GM12878 (cell line): ENCODE measurements around the gene FLAD1. TPM values are rescaled to one million over a fixed set of nuclear protein-coding genes. Genes with fewer than 3 reads are reported as not detected.

Source experiments
- ATF3 ChIP-seq: IDR thresholded peaks from 2 replicates; pipeline ENCODE4 v1.6.1; 2011; ENCODE audit warnings: low read depth, mild to moderate bottlenecking, low read length, moderate library complexity, borderline replicate concordance; ENCODE audit errors: extremely low read depth
- EZH2 ChIP-seq: IDR thresholded peaks from 2 replicates; pipeline ENCODE4 v1.6.1; 2012; ENCODE audit warnings: low read depth, mild to moderate bottlenecking, control low read depth, inconsistent platforms, low read length, borderline replicate concordance; ENCODE audit not compliant: control insufficient read depth
- GATAD2B ChIP-seq: fragments of 450-650 bp; conservative IDR thresholded peaks from 2 replicates; pipeline ENCODE4 v1.6.1; 2017; ENCODE audit warnings: low read depth, mild to moderate bottlenecking, moderate library complexity
- IKZF1 ChIP-seq: fragments of 450-650 bp; conservative IDR thresholded peaks from 2 replicates; pipeline ENCODE4 v1.6.1; 2017; ENCODE audit warnings: antibody characterized with exemption, mild to moderate bottlenecking
- IRF4 ChIP-seq: IDR thresholded peaks from 2 replicates; pipeline ENCODE4 v1.6.1; 2011; ENCODE audit warnings: low read depth, low read length
- JUNB ChIP-seq: IDR thresholded peaks from 2 replicates; pipeline ENCODE4 v1.6.1; 2016; ENCODE audit warnings: antibody characterized with exemption, mild to moderate bottlenecking
- MEF2B ChIP-seq: fragments of 450-650 bp; IDR thresholded peaks from 2 replicates; pipeline ENCODE4 v1.6.1; 2018; ENCODE audit warnings: mild to moderate bottlenecking, moderate library complexity; ENCODE audit not compliant: partially characterized antibody, poor library complexity, severe bottlenecking
- MTA2 ChIP-seq: fragments of 450-650 bp; IDR thresholded peaks from 2 replicates; pipeline ENCODE4 v1.6.1; 2016; ENCODE audit warnings: low read depth, mild to moderate bottlenecking, moderate library complexity
- MTA3 ChIP-seq: IDR thresholded peaks from 2 replicates; pipeline ENCODE4 v1.6.1; 2012; ENCODE audit warnings: low read length, inconsistent platforms, borderline replicate concordance
- MYC ChIP-seq: IDR thresholded peaks from 2 replicates; pipeline ENCODE4 v1.6.1; 2011; ENCODE audit warnings: mild to moderate bottlenecking, low read length, moderate library complexity, inconsistent platforms; ENCODE audit not compliant: insufficient read depth, insufficient replicate concordance, insufficient read length, severe bottlenecking
- NR2C1 ChIP-seq: fragments of 450-650 bp; IDR thresholded peaks from 2 replicates; pipeline ENCODE4 v1.6.1; 2017; ENCODE audit warnings: antibody characterized with exemption, mild to moderate bottlenecking, moderate library complexity
- PBX3 ChIP-seq: IDR thresholded peaks from 2 replicates; pipeline ENCODE4 v1.6.1; 2011; ENCODE audit warnings: mild to moderate bottlenecking, low read depth, low read length, moderate library complexity; ENCODE audit not compliant: insufficient replicate concordance
- PRDM15 ChIP-seq: fragments of 450-650 bp; formaldehyde crosslinking; IDR thresholded peaks from 2 replicates; pipeline ENCODE4 v1.4.0; 2020; ENCODE audit warnings: mild to moderate bottlenecking, moderate library complexity
- SMAD5 ChIP-seq: IDR thresholded peaks from 2 replicates; pipeline ENCODE4 v1.6.1; 2016; ENCODE audit warnings: antibody characterized with exemption, low read depth
- SPI1 ChIP-seq: IDR thresholded peaks from 2 replicates; pipeline ENCODE4 v1.6.1; 2011; ENCODE audit warnings: low read depth, mild to moderate bottlenecking, low read length, moderate library complexity, borderline replicate concordance; ENCODE audit not compliant: insufficient read depth
- TBL1XR1 ChIP-seq: IDR thresholded peaks from 2 replicates; pipeline ENCODE4 v1.6.1; 2012; ENCODE audit warnings: low read depth, low read length, improper control_type of control experiment
- TCF7 ChIP-seq: IDR thresholded peaks from 2 replicates; pipeline ENCODE4 v1.6.1; 2014; ENCODE audit warnings: antibody characterized with exemption, borderline replicate concordance
- USF1 ChIP-seq: IDR thresholded peaks from 2 replicates; pipeline ENCODE4 v1.6.1; 2011; ENCODE audit warnings: borderline replicate concordance, low read depth, mild to moderate bottlenecking, moderate library complexity, mixed read lengths, low read length; ENCODE audit not compliant: insufficient read depth; ENCODE audit errors: extremely low read length
- polyA plus RNA-seq, 11 experiments: library from polyadenylated mRNA; depleted of rRNA in 4 of 11; unstranded in 6 of 11; stranded (reverse) in 5 of 11; fragments of >200 nt; fragmentation: Nextera tagmentation in 4 of 11; fragmentation: Illumina TruSeq in 1 of 11; extraction: Ambion mirVana in 4 of 11; extraction: Trizol in 1 of 11; gene quantifications; 1 replicate in 1 of 11; 2 replicates in 10 of 11; pipeline versions ENCODE4 v1.2.1 to v1.2.3, GENCODE V29; 2011 to 2016; ENCODE audit warnings: inconsistent platforms in 2 of 11, missing spikeins in 2 of 11, low read depth in 1 of 11
- total RNA-seq, 4 experiments: library from RNA; depleted of rRNA in 3 of 4; stranded (reverse); fragments of >200 nt in 3 of 4; fragmentation: Illumina TruSeq in 1 of 4; extraction: Trizol in 1 of 4; gene quantifications; 2 replicates each; pipeline versions ENCODE4 v1.2.1 to v1.2.3, GENCODE V29; 2013 to 2021
- TF ChIP-seq, protein P1 (sequence below): IDR thresholded peaks from 2 replicates; pipeline ENCODE4 v1.6.1; 2012; ENCODE audit warnings: low read depth, low read length, improper control_type of control experiment

FLAD1 gene
- total and polyA plus RNA-seq, 10 of the 15 experiments (the other 5 are each of a cell fraction or from before 2014, with no cell fraction given), result 22.9 to 93.4 (median 56.6) TPM

DNA sequence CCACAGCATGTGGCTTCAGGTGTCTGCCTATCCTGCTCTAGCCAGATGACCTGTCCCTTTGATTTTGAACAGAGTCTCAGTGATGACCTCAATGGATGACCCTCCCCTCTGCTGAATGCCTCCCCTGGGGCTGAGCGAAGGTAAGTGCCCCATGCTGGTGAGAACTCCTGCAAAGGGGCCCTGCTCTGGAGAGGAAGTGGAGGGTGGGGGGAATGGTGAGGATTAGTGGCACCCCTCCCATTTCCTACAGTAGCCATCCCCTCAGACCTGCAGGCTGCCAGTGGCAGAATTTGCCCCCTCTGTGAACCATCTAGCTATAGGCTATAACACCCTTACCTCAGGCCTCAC lies 43.0 kb upstream of the FLAD1 start (continued):
- TF ChIP-seq JUNB (no peak), IRF4 (no peak), TBL1XR1 (no peak), PRDM15 (CRISPR knock-in tag) (no peak), MYC (no peak), PBX3 (no peak), USF1 (no peak), MTA3 (no peak), IKZF1 (0 out of 2 replicates have a peak, but pooled peaks have one; percentile 7), TCF7 (no peak), SPI1 (peak; percentile 48; the same call in 1 of the 2 replicates), ATF3 (no peak), MEF2B (peak; percentile 27), MTA2 (no peak), EZH2 (no peak), GATAD2B (no peak), NR2C1 (no peak), SMAD5 (no peak)
- TF ChIP-seq, protein P1, sequence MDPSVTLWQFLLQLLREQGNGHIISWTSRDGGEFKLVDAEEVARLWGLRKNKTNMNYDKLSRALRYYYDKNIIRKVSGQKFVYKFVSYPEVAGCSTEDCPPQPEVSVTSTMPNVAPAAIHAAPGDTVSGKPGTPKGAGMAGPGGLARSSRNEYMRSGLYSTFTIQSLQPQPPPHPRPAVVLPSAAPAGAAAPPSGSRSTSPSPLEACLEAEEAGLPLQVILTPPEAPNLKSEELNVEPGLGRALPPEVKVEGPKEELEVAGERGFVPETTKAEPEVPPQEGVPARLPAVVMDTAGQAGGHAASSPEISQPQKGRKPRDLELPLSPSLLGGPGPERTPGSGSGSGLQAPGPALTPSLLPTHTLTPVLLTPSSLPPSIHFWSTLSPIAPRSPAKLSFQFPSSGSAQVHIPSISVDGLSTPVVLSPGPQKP, result no peak
- TF ChIP-seq, all 136 proteins: peak for 4
